Skeletal muscle tissue (tissue), 4 donors: ENCODE measurements around the gene PLSCR3. TPM values are rescaled to one million over a fixed set of nuclear protein-coding genes. Genes with fewer than 3 reads are reported as not detected.

ENCODE experiments used
- H3K27ac ChIP-seq: one replicate; pipeline ENCODE4 v1.7.0; 2013; ENCODE audit warnings: mild to moderate bottlenecking, low read depth, low read length, inconsistent platforms
- H3K27me3 ChIP-seq, 3 donors: one replicate each; pipeline ENCODE4 v1.7.0; 2013; ENCODE audit warnings: low read length in 3 of 3; ENCODE audit not compliant: control insufficient read depth in 3 of 3, insufficient read depth in 3 of 3
- H3K36me3 ChIP-seq, 3 donors: one replicate each; pipeline ENCODE4 v1.7.0; 2013; ENCODE audit warnings: low read length in 3 of 3; ENCODE audit not compliant: control insufficient read depth in 3 of 3, insufficient read depth in 3 of 3
- H3K4me1 ChIP-seq, 3 donors: one replicate each; pipeline ENCODE4 v1.7.0; 2013; ENCODE audit warnings: low read length in 3 of 3, mild to moderate bottlenecking in 3 of 3; ENCODE audit not compliant: control insufficient read depth in 3 of 3, insufficient read depth in 3 of 3
- H3K4me3 ChIP-seq, 3 donors: one replicate each; pipeline ENCODE4 v1.7.0; 2013; ENCODE audit warnings: low read length in 3 of 3
- H3K9ac ChIP-seq, 3 donors: one replicate each; pipeline ENCODE4 v1.7.0; 2013; ENCODE audit warnings: low read length in 3 of 3, mild to moderate bottlenecking in 3 of 3, moderate library complexity in 2 of 3, low read depth in 1 of 3
- H3K9me3 ChIP-seq, 3 donors: one replicate each; pipeline ENCODE4 v1.7.0; 2013; ENCODE audit warnings: low read length in 3 of 3; ENCODE audit not compliant: control insufficient read depth in 3 of 3
- total RNA-seq: library from RNA; depleted of rRNA; stranded (reverse); fragments of >200 nt; gene quantifications from one replicate; pipeline ENCODE4 v1.2.3, GENCODE V29; 2014
- donor health status: Osteomylitis.

The PLSCR3 gene
- total RNA-seq, 1 donor from 2014 or later = 10.4 TPM

GRCh38 chr17:7416323-7416722 is 22.0 kb upstream of the PLSCR3 start:
- H3K9me3 ChIP-seq = no peaks in the 10 kb centered on the region
- no peak overlapping the region for H3K4me3 ChIP-seq
- H3K27me3 ChIP-seq = peaks cover 0 to 4% (median 0%) of the 10 kb centered on the region in 3 donors
- no peak overlapping the region for H3K27ac ChIP-seq
- no peaks in the 10 kb centered on the region for H3K4me1 ChIP-seq
- H3K9ac ChIP-seq = no peak overlapping the region
- peaks cover 3 to 8% (median 6%) of the 10 kb centered on the region in 3 donors for H3K36me3 ChIP-seq

- H3K27ac ChIP-seq = no peak overlapping the region
- H3K4me3 ChIP-seq = no peak overlapping the region
- H3K9ac ChIP-seq = no peak overlapping the region
- H3K27me3 ChIP-seq = peaks cover 0 to 4% (median 0%) of the 10 kb centered on the region in 3 donors
- H3K36me3 ChIP-seq = peaks cover 3 to 8% (median 6%) of the 10 kb centered on the region in 3 donors
- H3K9me3 ChIP-seq = no peaks in the 10 kb centered on the region
- H3K4me1 ChIP-seq = no peaks in the 10 kb centered on the region
These were observed 21.5 kb upstream of the PLSCR3 start for GRCh38 chr17:7415784-7416183.

GRCh38 chr17:7414837-7415236 is 20.5 kb upstream of the PLSCR3 start:
- Histone ChIP-seq H3K9me3 (no peaks in the 10 kb centered on the region), H3K4me1 (no peaks in the 10 kb centered on the region), H3K27ac (no peak overlapping the region), H3K27me3 (peaks cover 0 to under 1% (median 0%) of the 10 kb centered on the region in 3 donors), H3K4me3 (no peak overlapping the region), H3K9ac (no peak overlapping the region), H3K36me3 (peaks cover 6 to 8% (median 7%) of the 10 kb centered on the region in 3 donors)

- H3K4me1 ChIP-seq = no peaks in the 10 kb centered on the region
- H3K4me3 ChIP-seq = no peak overlapping the region
- no peak overlapping the region for H3K27ac ChIP-seq
- H3K27me3 ChIP-seq = no peaks in the 10 kb centered on the region
- H3K36me3 ChIP-seq = peaks cover 10 to 14% (median 12%) of the 10 kb centered on the region in 3 donors
- H3K9me3 ChIP-seq = no peaks in the 10 kb centered on the region
- no peak overlapping the region for H3K9ac ChIP-seq
These were observed 19.1 kb upstream of the PLSCR3 start for GRCh38 chr17:7413346-7413985.

DNA sequence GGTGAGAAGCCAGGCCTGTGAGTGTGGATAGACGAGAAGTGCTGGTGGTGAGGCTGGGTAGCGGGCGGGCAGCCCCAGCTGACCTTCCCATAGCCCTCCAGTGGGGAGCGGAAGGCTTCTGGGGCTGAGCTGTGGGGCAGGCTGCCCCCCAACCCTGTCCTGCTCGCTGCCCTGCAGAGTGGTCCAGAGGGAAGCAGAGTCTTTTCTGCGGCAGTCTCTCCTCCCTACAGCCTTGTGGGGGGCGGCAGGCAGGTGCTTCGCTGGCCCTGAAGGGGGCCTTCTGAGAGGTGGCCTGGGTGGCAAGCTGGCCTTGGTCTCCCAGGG is 17.1 kb upstream of the PLSCR3 start:
- no peaks in the 10 kb centered on the region for H3K4me1 ChIP-seq
- H3K9ac ChIP-seq = no peak overlapping the region
- H3K27me3 ChIP-seq = no peaks in the 10 kb centered on the region
- peaks cover 10 to 14% (median 12%) of the 10 kb centered on the region in 3 donors for H3K36me3 ChIP-seq
- no peak overlapping the region for H3K4me3 ChIP-seq
- no peaks in the 10 kb centered on the region for H3K9me3 ChIP-seq
- H3K27ac ChIP-seq = no peak overlapping the region

DNA sequence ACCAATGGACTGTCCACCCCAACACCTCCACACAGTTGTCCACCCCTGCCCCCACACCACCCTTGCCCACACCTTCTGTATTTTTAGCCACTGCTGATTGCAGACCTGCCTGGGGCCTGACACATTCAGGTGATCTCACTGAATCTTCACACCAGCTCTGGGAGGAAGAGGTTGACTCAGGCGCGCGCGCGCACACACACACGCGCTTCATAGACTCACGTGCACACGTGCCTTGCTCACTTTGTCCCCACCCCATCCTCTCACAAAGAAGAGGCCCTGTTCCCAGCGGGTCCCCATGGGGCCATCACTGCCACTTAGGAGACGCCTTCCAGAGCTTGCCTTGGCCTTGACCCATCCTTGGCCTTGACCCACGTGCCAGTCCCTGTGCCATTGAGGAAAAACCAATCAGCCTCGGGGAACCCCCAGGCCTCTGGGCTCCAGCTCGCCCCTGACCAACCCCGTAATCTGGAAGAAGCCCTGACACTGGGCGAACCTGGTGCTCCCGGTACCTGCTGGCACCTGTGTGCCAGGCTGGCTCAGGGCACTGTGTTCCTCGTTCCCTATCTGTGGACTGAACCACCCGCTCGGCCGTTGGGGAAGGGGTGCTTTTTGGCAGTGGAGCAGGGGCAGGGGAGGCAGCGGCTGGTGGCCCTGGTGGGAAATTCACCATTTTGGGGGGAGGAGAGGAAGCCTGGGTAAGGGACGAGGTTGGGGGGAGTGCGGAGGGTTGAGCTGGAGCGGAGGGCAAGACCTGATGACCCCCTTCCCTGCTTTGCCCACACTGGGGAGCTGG is 16.5 kb upstream of the PLSCR3 start:
- H3K27me3 ChIP-seq = no peaks in the 10 kb centered on the region
- H3K9me3 ChIP-seq = no peaks in the 10 kb centered on the region
- H3K27ac ChIP-seq = no peak overlapping the region
- H3K4me1 ChIP-seq = peaks cover 0 to 5% (median under 1%) of the 10 kb centered on the region in 3 donors
- no peak overlapping the region for H3K4me3 ChIP-seq
- H3K9ac ChIP-seq = no peak overlapping the region
- H3K36me3 ChIP-seq = peaks cover 10 to 14% (median 12%) of the 10 kb centered on the region in 3 donors

GRCh38 chr17:7409716-7410115 is 15.4 kb upstream of the PLSCR3 start:
- peaks cover 5 to 13% (median 5%) of the 10 kb centered on the region in 3 donors for H3K4me1 ChIP-seq
- H3K9ac ChIP-seq = no peak overlapping the region
- no peaks in the 10 kb centered on the region for H3K9me3 ChIP-seq
- H3K27me3 ChIP-seq = no peaks in the 10 kb centered on the region
- no peak overlapping the region for H3K4me3 ChIP-seq
- no peak overlapping the region for H3K27ac ChIP-seq
- H3K36me3 ChIP-seq = peaks cover 4 to 9% (median 6%) of the 10 kb centered on the region in 3 donors

DNA sequence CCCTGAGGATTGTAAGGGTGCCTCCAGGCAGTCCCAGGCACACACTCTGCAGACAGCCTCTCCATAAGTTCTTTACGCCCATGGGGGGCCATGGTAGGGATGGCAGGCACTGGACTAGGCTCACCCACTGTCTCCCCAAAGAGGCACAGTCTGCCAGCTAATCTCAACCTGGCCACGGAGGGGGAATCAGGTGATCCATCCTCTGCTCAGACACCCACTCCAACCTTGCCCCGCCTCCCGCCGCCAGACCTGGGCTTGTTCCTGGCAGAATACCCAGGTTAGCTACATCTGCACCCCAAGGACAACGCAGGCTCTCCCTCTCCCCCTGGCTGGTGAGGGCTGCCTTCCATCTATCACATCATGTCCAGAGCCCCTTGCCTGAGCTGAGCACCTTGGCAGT is 14.5 kb upstream of the PLSCR3 start:
- no peaks in the 10 kb centered on the region for H3K27me3 ChIP-seq
- H3K27ac ChIP-seq = no peak overlapping the region
- H3K9me3 ChIP-seq = no peaks in the 10 kb centered on the region
- no peak overlapping the region for H3K4me3 ChIP-seq
- peaks cover 5 to 13% (median 5%) of the 10 kb centered on the region in 3 donors for H3K4me1 ChIP-seq
- H3K9ac ChIP-seq = no peak overlapping the region
- H3K36me3 ChIP-seq = peaks cover 4 to 9% (median 6%) of the 10 kb centered on the region in 3 donors

DNA sequence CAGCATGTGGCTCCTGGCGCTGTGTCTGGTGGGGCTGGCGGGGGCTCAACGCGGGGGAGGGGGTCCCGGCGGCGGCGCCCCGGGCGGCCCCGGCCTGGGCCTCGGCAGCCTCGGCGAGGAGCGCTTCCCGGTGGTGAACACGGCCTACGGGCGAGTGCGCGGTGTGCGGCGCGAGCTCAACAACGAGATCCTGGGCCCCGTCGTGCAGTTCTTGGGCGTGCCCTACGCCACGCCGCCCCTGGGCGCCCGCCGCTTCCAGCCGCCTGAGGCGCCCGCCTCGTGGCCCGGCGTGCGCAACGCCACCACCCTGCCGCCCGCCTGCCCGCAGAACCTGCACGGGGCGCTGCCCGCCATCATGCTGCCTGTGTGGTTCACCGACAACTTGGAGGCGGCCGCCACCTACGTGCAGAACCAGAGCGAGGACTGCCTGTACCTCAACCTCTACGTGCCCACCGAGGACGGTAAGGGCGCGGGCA is 14.0 kb upstream of the PLSCR3 start:
- Histone ChIP-seq H3K9ac (no peak overlapping the region), H3K9me3 (no peaks in the 10 kb centered on the region), H3K4me3 (no peak overlapping the region), H3K27ac (no peak overlapping the region), H3K27me3 (no peaks in the 10 kb centered on the region), H3K4me1 (peaks cover 5 to 14% (median 5%) of the 10 kb centered on the region in 3 donors), H3K36me3 (peaks cover 4 to 9% (median 6%) of the 10 kb centered on the region in 3 donors)
